OCI-LY7 (cell line): Measurements from ENCODE around the gene MAP7D1. TPM values are rescaled to one million over a fixed set of nuclear protein-coding genes. Genes with fewer than 3 reads are reported as not detected.
A peak's percentile ranks its signal among the peaks of the same experiment; 100 is the strongest.
"Not testable (repeated sequence)": the region's sequence is repeated elsewhere in the genome, so short reads cannot be mapped to it uniquely, and the experiment has no call there.

Source experiments
- BruUV-seq: library from RNA; stranded (reverse); fragments of 400-500 nt; replicated peaks from 2 replicates; lab custom pipeline; 2021; lab: Mats Ljungman, UMichigan
- CTCF ChIA-PET: fragments of 300-600 bp; sonication (Branson Sonifier 250); formaldehyde crosslinking; loops from one replicate; lab custom pipeline; 2022; ENCODE audit warnings: antibody characterized with exemption; ENCODE audit not compliant: unreplicated experiment; lab: Charles Lee
- POLR2A ChIA-PET: fragments of 300-600 bp; sonication (Branson Sonifier 250); formaldehyde crosslinking; loops from one replicate; lab custom pipeline; 2022; ENCODE audit warnings: antibody characterized with exemption; lab: Charles Lee
- DNase-seq: peaks from one replicate; pipeline ENCODE4 v3.0.0-alpha.2; 2015; ENCODE audit warnings: low spot score
- H2AFZ ChIP-seq: fragments of 200-600 bp; sonication (generic), shearing (Covaris generic); 2 replicates; pipeline ENCODE4 v1.6.1; 2014; ENCODE audit warnings: mild to moderate bottlenecking, antibody characterized with exemption, low read length, moderate library complexity
- H3K27ac ChIP-seq: fragments of 200-600 bp; sonication (generic); 2 replicates; pipeline ENCODE4 v1.5.1; 2014; ENCODE audit warnings: mixed run types, low read depth, mild to moderate bottlenecking, moderate library complexity, low read length, inconsistent platforms; ENCODE audit not compliant: poor library complexity, severe bottlenecking
- H3K36me3 ChIP-seq: fragments of 200-600 bp; sonication (generic); 2 replicates; pipeline ENCODE4 v1.6.1; 2014; ENCODE audit warnings: mild to moderate bottlenecking, antibody characterized with exemption, low read length, moderate library complexity, mixed read lengths; ENCODE audit not compliant: insufficient read depth
- H3K4me1 ChIP-seq: fragments of 200-600 bp; sonication (generic); 2 replicates; pipeline ENCODE4 v1.5.1; 2014; ENCODE audit warnings: mild to moderate bottlenecking, low read length; ENCODE audit not compliant: insufficient read depth, poor library complexity, severe bottlenecking
- H3K4me2 ChIP-seq: fragments of 200-600 bp; sonication (generic); 2 replicates; pipeline ENCODE4 v1.6.1; 2014; ENCODE audit warnings: mild to moderate bottlenecking, low read length
- H3K4me3 ChIP-seq: fragments of 200-600 bp; sonication (generic); 2 replicates; pipeline ENCODE4 v1.5.1; 2014; ENCODE audit warnings: mild to moderate bottlenecking, low read depth, low read length; ENCODE audit not compliant: poor library complexity, severe bottlenecking
- H3K79me2 ChIP-seq: fragments of 200-600 bp; sonication (generic); 2 replicates; pipeline ENCODE4 v1.6.1; 2016; ENCODE audit warnings: low read depth, mild to moderate bottlenecking, low read length, moderate library complexity, mixed read lengths; ENCODE audit not compliant: insufficient read depth
- H3K9me2 ChIP-seq: fragments of 200-600 bp; sonication (generic); 2 replicates; pipeline ENCODE4 v1.6.1; 2016; ENCODE audit warnings: mild to moderate bottlenecking, low read length, mixed read lengths; ENCODE audit not compliant: insufficient read depth
- H3K9me3 ChIP-seq: fragments of 200-600 bp; sonication (generic); 2 replicates; pipeline ENCODE4 v1.6.1; 2014; ENCODE audit warnings: mild to moderate bottlenecking, mixed run types, low read length, mixed read lengths
- H4K20me1 ChIP-seq: fragments of 200-600 bp; sonication (generic); 2 replicates; pipeline ENCODE4 v1.6.1; 2014; ENCODE audit warnings: mild to moderate bottlenecking, antibody characterized with exemption, low read length, moderate library complexity, mixed read lengths; ENCODE audit not compliant: insufficient read depth
- CTCF ChIP-seq: fragments of 200-600 bp; sonication (generic); conservative IDR thresholded peaks from 2 replicates; pipeline ENCODE4 v1.5.1; 2014; ENCODE audit warnings: mild to moderate bottlenecking, antibody characterized with exemption, low read length, moderate library complexity, mixed read lengths
- EZH2phosphoT487 ChIP-seq: fragments of 200-600 bp; sonication (generic); IDR thresholded peaks from 2 replicates; pipeline ENCODE4 v1.6.1; 2018; ENCODE audit warnings: low read depth, borderline replicate concordance, mild to moderate bottlenecking, mixed run types, antibody characterized with exemption, low read length, moderate library complexity, mixed read lengths
- intact Hi-C: fragments of 100-400 bp; cut with micrococcal nuclease; formaldehyde crosslinking; loops from one replicate; pipeline ENCODE4 v1.10.0; 2022; ENCODE audit not compliant: unreplicated experiment
- total RNA-seq, 2 experiments: library from RNA; depleted of rRNA in 1 of 2; stranded (reverse); fragments of >200 nt in 1 of 2; shearing (Covaris generic) in 1 of 2; gene quantifications; 2 replicates each; pipeline ENCODE4 v1.2.3, GENCODE V29; 2014 to 2022

MAP7D1 gene
- total RNA-seq, 2 experiments from 2014 or later: 61.2 to 101 TPM

GRCh38 chr1:36224537-36225282, 68.8 kb downstream of the MAP7D1 start:
- Histone ChIP-seq H4K20me1 (peaks cover 19% of the 10 kb centered on the region), H3K4me1 (peaks cover 24% of the 10 kb centered on the region), H2AFZ (peak overlapping the region; percentile 14; the same call in 1 of the 2 replicates), H3K4me2 (peak overlapping the region; percentile 88), H3K9me3 (no peaks in the 10 kb centered on the region), H3K4me3 (peak overlapping the region; percentile 85), H3K27ac (peak overlapping the region; percentile 81), H3K36me3 (peaks cover 47% of the 10 kb centered on the region), H3K9me2 (no peaks in the 10 kb centered on the region), H3K79me2 (peaks cover 51% of the 10 kb centered on the region)
- DNase-seq: no peak
- intact Hi-C loops: loop anchor here (1.0 kb wide), 1 partner anchor 75 kb away; the partner anchor contains the start of gene TRAPPC3
- ChIA-PET POLR2A (interaction anchor here (0.6 to 2.1 kb wide), 8 partner anchors 9 to 294 kb away, joined by 3 to 7 read pairs (median 5); partner anchors contain the start of gene AGO3), CTCF (interaction anchor here (0.5 to 1.2 kb wide), 4 partner anchors 14 to 485 kb away, joined by 3 read pairs; no protein-coding TSS in a partner anchor)
- no TSS peak for BruUV-seq
- TF ChIP-seq CTCF (peak; percentile 41; the same call in 1 of the 2 replicates), EZH2phosphoT487 (no peak)

- H3K27ac ChIP-seq: peak overlapping the region; percentile 81
- intact Hi-C loops: no loop called here
- ChIA-PET CTCF (interaction anchor here (0.5 to 1.1 kb wide), 2 partner anchors 14 to 30 kb away, joined by 3 read pairs; no protein-coding TSS in a partner anchor), POLR2A (interaction anchor here (0.6 to 1.7 kb wide), 5 partner anchors 9 to 29 kb away, joined by 3 to 7 read pairs (median 4); no protein-coding TSS in a partner anchor)
- peaks cover 24% of the 10 kb centered on the region for H3K4me1 ChIP-seq
- TF ChIP-seq EZH2phosphoT487 (no peak), CTCF (no peak)
- no peaks in the 10 kb centered on the region for H3K9me2 ChIP-seq
- peaks cover 58% of the 10 kb centered on the region for H3K79me2 ChIP-seq
- BruUV-seq: TSS peak; percentile 70
- H4K20me1 ChIP-seq: peaks cover 19% of the 10 kb centered on the region
- peak overlapping the region; percentile 85 for H3K4me3 ChIP-seq
- H2AFZ ChIP-seq: no peak overlapping the region
- H3K36me3 ChIP-seq: peaks cover 53% of the 10 kb centered on the region
- H3K9me3 ChIP-seq: no peaks in the 10 kb centered on the region
- no peak for DNase-seq
- H3K4me2 ChIP-seq: peak overlapping the region; percentile 88
These were observed 69.4 kb downstream of the MAP7D1 start for GRCh38 chr1:36225283-36225899.

- BruUV-seq, intact Hi-C loops, H2AFZ ChIP-seq, H3K4me2 ChIP-seq, H3K27ac ChIP-seq, CTCF ChIA-PET, POLR2A ChIA-PET, DNase-seq, H3K9me2 ChIP-seq, H3K9me3 ChIP-seq, H3K4me3 ChIP-seq: not testable (repeated sequence)
- Histone ChIP-seq H3K79me2 (peaks cover 98% of the 10 kb centered on the region), H3K36me3 (peaks cover 94% of the 10 kb centered on the region), H3K4me1 (peaks cover 19% of the 10 kb centered on the region), H4K20me1 (peaks cover 21% of the 10 kb centered on the region)
These were observed 74.3 kb downstream of the MAP7D1 start for GRCh38 chr1:36230279-36230678.
